Astrocyte (in vitro differentiated cells and primary cell): ENCODE results near the gene MAPK9. TPM values are rescaled to one million over a fixed set of nuclear protein-coding genes. Genes with fewer than 3 reads are reported as not detected.

Source experiments
- DNase-seq: peaks from one replicate; pipeline ENCODE4 v3.0.0-alpha.2; 2010; ENCODE audit warnings: low read depth
- FAIRE-seq: peaks from 2 replicates; lab custom pipeline; 2011; peaks lifted over from hg19 to GRCh38; lab: Jason Lieb, UNC
- H2AFZ ChIP-seq: 2 replicates; pipeline ENCODE4 v1.6.0; 2012; ENCODE audit warnings: low read depth, low read length, inconsistent platforms
- H3K27ac ChIP-seq: 2 replicates; pipeline ENCODE4 v1.5.1; 2011; ENCODE audit warnings: low read depth, low read length, inconsistent platforms
- H3K27me3 ChIP-seq: 2 replicates; pipeline ENCODE4 v1.6.0; 2011; ENCODE audit warnings: low read length, inconsistent platforms; ENCODE audit not compliant: insufficient read depth
- H3K36me3 ChIP-seq: 2 replicates; pipeline ENCODE4 v1.5.1; 2011; ENCODE audit warnings: low read length, inconsistent platforms; ENCODE audit not compliant: insufficient read depth
- H3K4me1 ChIP-seq: 2 replicates; pipeline ENCODE4 v1.5.1; 2011; ENCODE audit warnings: low read length, inconsistent platforms; ENCODE audit not compliant: insufficient read depth
- H3K4me2 ChIP-seq: 2 replicates; pipeline ENCODE4 v1.6.0; 2012; ENCODE audit warnings: low read length, inconsistent platforms
- H3K4me3 ChIP-seq: 2 replicates; pipeline ENCODE4 v1.5.1; 2011; ENCODE audit warnings: low read depth, mild to moderate bottlenecking, low read length, inconsistent platforms; ENCODE audit not compliant: insufficient read depth
- H3K79me2 ChIP-seq: 2 replicates; pipeline ENCODE4 v1.6.0; 2012; ENCODE audit warnings: mild to moderate bottlenecking, low read length, inconsistent platforms; ENCODE audit not compliant: insufficient read depth
- H3K9ac ChIP-seq: 2 replicates; pipeline ENCODE4 v1.6.0; 2012; ENCODE audit warnings: mild to moderate bottlenecking, low read length, inconsistent platforms
- H3K9me3 ChIP-seq: 2 replicates; pipeline ENCODE4 v1.5.1; 2012; ENCODE audit warnings: low read depth, mild to moderate bottlenecking, low read length, inconsistent platforms; ENCODE audit not compliant: insufficient read depth
- H4K20me1 ChIP-seq: 2 replicates; pipeline ENCODE4 v1.6.0; 2012; ENCODE audit warnings: low read length, inconsistent platforms; ENCODE audit not compliant: insufficient read depth
- H3K27ac Mint-ChIP-seq: one replicate; pipeline ENCODE4 v1.8.0; 2021; ENCODE audit warnings: mild to moderate bottlenecking, mixed read lengths; ENCODE audit not compliant: unreplicated experiment
- H3K27me3 Mint-ChIP-seq: one replicate; pipeline ENCODE4 v1.8.0; 2021; ENCODE audit warnings: low read depth, mixed read lengths; ENCODE audit not compliant: unreplicated experiment
- H3K36me3 Mint-ChIP-seq: one replicate; pipeline ENCODE4 v1.8.0; 2021; ENCODE audit warnings: low read depth, mixed read lengths; ENCODE audit not compliant: unreplicated experiment
- H3K4me1 Mint-ChIP-seq: one replicate; pipeline ENCODE4 v1.8.0; 2021; ENCODE audit warnings: low read depth, mixed read lengths; ENCODE audit not compliant: unreplicated experiment
- H3K4me3 Mint-ChIP-seq: one replicate; pipeline ENCODE4 v1.8.0; 2021; ENCODE audit warnings: mild to moderate bottlenecking, moderate library complexity, mixed read lengths; ENCODE audit not compliant: unreplicated experiment
- H3K9me3 Mint-ChIP-seq: one replicate; pipeline ENCODE4 v1.8.0; 2021; ENCODE audit warnings: mild to moderate bottlenecking, mixed read lengths; ENCODE audit not compliant: unreplicated experiment
- EZH2 ChIP-seq: IDR thresholded peaks from 2 replicates; pipeline ENCODE4 v1.6.1; 2012; ENCODE audit warnings: mild to moderate bottlenecking, low read length, inconsistent platforms; ENCODE audit not compliant: insufficient read depth
- total RNA-seq: library from RNA; stranded (reverse); gene quantifications from 2 replicates; pipeline ENCODE4 v1.2.1, GENCODE V29; 2021
- TF ChIP-seq, protein P1 (sequence below): IDR thresholded peaks from 2 replicates; pipeline ENCODE4 v1.5.1; 2011; ENCODE audit warnings: low read depth, mild to moderate bottlenecking, inconsistent platforms, low read length, moderate library complexity; ENCODE audit not compliant: insufficient read depth

Gene MAPK9
- total RNA-seq, 1 donor from 2014 or later, result 34.0 TPM

DNA sequence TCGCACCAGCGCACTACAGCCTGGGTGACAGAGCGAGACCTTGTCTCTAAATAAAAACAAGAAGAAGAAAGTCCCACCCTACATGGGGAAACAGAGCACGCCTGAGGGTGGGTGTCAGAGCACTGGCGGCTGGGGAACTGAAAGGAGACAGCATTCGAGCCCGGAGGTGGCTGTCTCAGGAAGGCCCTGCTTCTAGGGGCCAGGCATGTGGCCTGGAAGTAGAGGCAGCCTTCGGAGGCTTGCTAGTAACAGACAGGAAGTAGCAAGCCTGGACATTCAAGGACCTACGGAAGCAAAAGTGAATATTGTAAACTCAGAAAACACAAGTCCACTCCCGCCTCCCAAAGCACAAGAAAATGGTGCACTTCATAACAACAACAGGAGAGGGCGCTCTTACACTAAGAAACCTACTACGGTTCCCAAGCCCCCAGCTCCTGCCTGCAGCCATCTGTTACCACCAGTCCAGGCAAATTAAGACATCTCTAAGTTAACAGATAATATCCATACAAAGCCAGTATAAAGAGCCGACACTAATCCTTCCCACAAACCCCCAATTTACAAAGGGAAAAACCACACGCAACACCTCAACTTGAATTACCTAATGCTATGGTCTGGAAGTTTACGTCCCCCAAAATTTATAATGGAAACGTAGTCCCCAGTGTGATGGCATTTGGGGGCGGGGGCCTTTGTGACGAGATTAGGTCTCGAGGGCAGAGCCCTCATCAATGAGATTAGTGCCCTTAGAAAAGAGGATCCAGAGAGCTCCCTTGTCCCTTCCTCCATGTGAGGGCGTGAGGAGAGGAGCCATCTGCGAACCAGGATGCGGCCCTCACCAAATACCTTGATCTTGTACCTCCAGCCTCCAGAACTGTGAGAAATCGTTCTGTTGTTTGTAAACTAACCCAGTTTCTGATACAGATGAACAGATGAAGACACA lies 90.6 kb downstream of the MAPK9 start:
- TF ChIP-seq EZH2, result no peak
- TF ChIP-seq, protein P1, sequence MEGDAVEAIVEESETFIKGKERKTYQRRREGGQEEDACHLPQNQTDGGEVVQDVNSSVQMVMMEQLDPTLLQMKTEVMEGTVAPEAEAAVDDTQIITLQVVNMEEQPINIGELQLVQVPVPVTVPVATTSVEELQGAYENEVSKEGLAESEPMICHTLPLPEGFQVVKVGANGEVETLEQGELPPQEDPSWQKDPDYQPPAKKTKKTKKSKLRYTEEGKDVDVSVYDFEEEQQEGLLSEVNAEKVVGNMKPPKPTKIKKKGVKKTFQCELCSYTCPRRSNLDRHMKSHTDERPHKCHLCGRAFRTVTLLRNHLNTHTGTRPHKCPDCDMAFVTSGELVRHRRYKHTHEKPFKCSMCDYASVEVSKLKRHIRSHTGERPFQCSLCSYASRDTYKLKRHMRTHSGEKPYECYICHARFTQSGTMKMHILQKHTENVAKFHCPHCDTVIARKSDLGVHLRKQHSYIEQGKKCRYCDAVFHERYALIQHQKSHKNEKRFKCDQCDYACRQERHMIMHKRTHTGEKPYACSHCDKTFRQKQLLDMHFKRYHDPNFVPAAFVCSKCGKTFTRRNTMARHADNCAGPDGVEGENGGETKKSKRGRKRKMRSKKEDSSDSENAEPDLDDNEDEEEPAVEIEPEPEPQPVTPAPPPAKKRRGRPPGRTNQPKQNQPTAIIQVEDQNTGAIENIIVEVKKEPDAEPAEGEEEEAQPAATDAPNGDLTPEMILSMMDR, result peak; percentile 14
- no peaks in the 10 kb centered on the region for H3K9me3 ChIP-seq
- no peaks in the 10 kb centered on the region for H3K36me3 ChIP-seq
- FAIRE-seq (no peak), DNase-seq (no peak)
- Mint-ChIP-seq H3K9me3 (no peaks in the 10 kb centered on the region), H3K4me1 (no peaks in the 10 kb centered on the region), H3K27me3 (peaks cover 12% of the 10 kb centered on the region), H3K36me3 (peaks cover 2% of the 10 kb centered on the region), H3K4me3 (no peak overlapping the region), H3K27ac (no peak overlapping the region)
- no peaks in the 10 kb centered on the region for H3K4me1 ChIP-seq
- no peak overlapping the region for H3K9ac ChIP-seq
- no peak overlapping the region for H3K4me2 ChIP-seq
- H3K27ac ChIP-seq, result no peak overlapping the region
- H3K79me2 ChIP-seq, result no peaks in the 10 kb centered on the region
- no peaks in the 10 kb centered on the region for H4K20me1 ChIP-seq
- H3K4me3 ChIP-seq, result no peak overlapping the region
- H2AFZ ChIP-seq, result no peak overlapping the region
- H3K27me3 ChIP-seq, result no peaks in the 10 kb centered on the region

DNA sequence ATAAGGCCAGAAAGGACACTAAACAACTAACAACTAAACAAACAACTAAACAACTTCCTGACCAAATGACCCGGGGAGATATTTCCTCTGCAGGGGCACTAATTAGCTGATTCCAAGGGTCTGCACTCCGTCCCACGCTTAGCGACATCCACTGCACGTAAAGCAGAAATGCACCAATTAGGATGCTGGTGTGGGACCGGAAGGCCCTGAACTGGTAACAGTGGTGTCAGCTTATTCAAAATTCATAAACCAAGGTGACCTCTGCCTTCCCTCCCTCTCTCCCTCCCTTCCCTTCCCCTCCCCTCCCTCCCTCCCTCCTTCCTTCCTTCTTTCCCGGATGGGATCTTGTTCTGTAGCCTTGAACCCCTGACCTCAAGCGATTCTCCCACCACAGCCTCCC lies 92.5 kb downstream of the MAPK9 start:
- no peak overlapping the region for H3K4me3 Mint-ChIP-seq
- H3K4me3 ChIP-seq, result no peak overlapping the region
- H3K27ac ChIP-seq, result no peak overlapping the region
- H3K27ac Mint-ChIP-seq, result no peak overlapping the region
- no peak overlapping the region for H3K4me2 ChIP-seq
- H3K9me3 ChIP-seq, result no peaks in the 10 kb centered on the region
- no peaks in the 10 kb centered on the region for H3K27me3 ChIP-seq
- no peaks in the 10 kb centered on the region for H3K4me1 ChIP-seq
- no peak overlapping the region for H2AFZ ChIP-seq
- TF ChIP-seq EZH2, result no peak
- TF ChIP-seq, protein P1, result no peak
- H3K27me3 Mint-ChIP-seq, result peaks cover 9% of the 10 kb centered on the region
- H4K20me1 ChIP-seq, result no peaks in the 10 kb centered on the region
- H3K79me2 ChIP-seq, result no peaks in the 10 kb centered on the region
- H3K36me3 ChIP-seq, result no peaks in the 10 kb centered on the region
- no peaks in the 10 kb centered on the region for H3K4me1 Mint-ChIP-seq
- DNase-seq (no peak), FAIRE-seq (no peak)
- no peaks in the 10 kb centered on the region for H3K9me3 Mint-ChIP-seq
- peaks cover 2% of the 10 kb centered on the region for H3K36me3 Mint-ChIP-seq
- no peak overlapping the region for H3K9ac ChIP-seq

DNA sequence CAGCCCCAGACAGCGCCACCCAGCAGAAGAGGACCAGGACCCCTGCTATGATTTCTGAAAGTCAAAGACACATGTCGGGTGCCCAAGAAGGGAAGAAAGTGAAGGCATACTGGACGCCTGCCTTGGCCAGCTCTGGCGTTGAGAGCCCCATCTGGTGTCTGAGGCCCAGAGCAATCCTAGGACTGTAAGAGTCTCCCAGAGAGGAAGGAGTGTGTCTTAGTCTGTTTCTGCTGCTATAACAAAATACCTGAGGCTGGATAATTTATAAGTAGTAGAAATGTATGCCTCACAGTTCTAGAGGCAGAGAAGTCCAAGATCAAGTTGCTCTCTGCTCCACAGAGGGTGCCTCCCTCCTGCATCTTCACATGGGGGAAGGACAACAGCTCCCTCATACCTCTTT lies 93.7 kb downstream of the MAPK9 start:
- H3K4me1 Mint-ChIP-seq, result no peaks in the 10 kb centered on the region
- H3K4me2 ChIP-seq, result no peak overlapping the region
- FAIRE-seq, result no peak

More for the DNA sequence above, 93.7 kb downstream of the MAPK9 start:
- Mint-ChIP-seq H3K4me3 (no peak overlapping the region), H3K9me3 (no peaks in the 10 kb centered on the region), H3K36me3 (peaks cover 2% of the 10 kb centered on the region), H3K27ac (no peak overlapping the region), H3K27me3 (peaks cover 9% of the 10 kb centered on the region)
- Histone ChIP-seq H3K9me3 (no peaks in the 10 kb centered on the region), H3K9ac (no peak overlapping the region), H3K4me3 (no peak overlapping the region), H3K36me3 (no peaks in the 10 kb centered on the region), H3K79me2 (no peaks in the 10 kb centered on the region), H2AFZ (no peak overlapping the region), H3K27ac (no peak overlapping the region), H4K20me1 (no peaks in the 10 kb centered on the region), H3K4me1 (no peaks in the 10 kb centered on the region), H3K27me3 (no peaks in the 10 kb centered on the region)
- no peak for DNase-seq
- TF ChIP-seq EZH2, result no peak
- TF ChIP-seq, protein P1, result no peak
